LNCaP clone FGC (cell line): Measurements from ENCODE around the gene CKM.
"Not testable (repeated sequence)": the region's sequence is repeated elsewhere in the genome, so short reads cannot be mapped to it uniquely, and the experiment has no call there.

Experiments used
- DNase-seq: peaks from one replicate; pipeline ENCODE4 v3.0.0-alpha.2; 2011; ENCODE audit warnings: low read depth
- H3K4me3 ChIP-seq: 2 replicates; pipeline ENCODE4 v1.5.1; 2011; ENCODE audit warnings: mild to moderate bottlenecking, low read depth, low read length, control low read depth
- TF ChIP-seq, protein P1 (sequence below): IDR thresholded peaks from 2 replicates; pipeline ENCODE4 v1.5.1; 2012; ENCODE audit warnings: mild to moderate bottlenecking; ENCODE audit not compliant: control insufficient read depth, insufficient read depth; ENCODE audit errors: extremely low read depth

The CKM gene

DNA sequence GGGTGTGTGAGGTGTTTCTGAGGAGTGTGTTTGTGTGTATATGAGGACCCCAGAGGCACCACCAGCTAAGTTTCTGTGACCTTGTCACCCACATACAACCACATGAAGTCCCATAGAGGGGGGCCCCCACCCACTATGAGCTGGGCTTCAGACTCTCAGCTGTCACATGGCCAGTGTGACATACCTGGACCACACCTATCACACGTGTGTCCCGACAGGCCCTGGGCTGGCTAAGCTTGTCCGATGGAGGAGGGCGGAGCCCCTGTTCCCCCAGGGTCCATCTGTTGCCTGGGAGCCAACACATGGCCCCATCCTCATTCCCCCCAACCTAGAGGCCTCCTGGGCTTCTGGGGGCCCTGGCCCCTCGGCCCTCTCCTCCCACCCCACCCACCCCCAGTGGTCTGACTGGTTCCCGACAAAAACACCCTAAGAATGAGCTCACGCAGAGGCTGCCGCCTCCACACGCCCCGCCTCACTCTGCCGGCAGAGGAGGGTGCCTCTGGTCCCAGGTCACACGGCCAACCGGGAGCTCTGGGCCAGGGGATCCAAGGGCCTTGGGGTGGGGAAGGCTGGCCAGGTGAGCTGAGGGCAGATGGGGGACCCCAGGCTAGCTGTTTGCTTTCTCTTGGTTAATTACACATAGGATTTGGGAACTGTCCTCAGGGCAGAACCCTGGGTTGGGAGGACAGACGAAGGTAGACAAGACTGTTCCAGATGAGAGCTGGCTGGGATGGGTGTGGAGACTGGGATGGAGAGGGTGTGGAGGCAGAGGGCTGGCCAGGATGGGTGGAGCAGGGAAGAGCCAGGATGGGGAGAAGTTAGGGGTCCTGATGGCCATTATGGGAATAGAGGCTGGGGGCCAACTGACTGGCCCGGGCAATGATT is 22.2 kb upstream of the CKM start:
- TF ChIP-seq, protein P1, sequence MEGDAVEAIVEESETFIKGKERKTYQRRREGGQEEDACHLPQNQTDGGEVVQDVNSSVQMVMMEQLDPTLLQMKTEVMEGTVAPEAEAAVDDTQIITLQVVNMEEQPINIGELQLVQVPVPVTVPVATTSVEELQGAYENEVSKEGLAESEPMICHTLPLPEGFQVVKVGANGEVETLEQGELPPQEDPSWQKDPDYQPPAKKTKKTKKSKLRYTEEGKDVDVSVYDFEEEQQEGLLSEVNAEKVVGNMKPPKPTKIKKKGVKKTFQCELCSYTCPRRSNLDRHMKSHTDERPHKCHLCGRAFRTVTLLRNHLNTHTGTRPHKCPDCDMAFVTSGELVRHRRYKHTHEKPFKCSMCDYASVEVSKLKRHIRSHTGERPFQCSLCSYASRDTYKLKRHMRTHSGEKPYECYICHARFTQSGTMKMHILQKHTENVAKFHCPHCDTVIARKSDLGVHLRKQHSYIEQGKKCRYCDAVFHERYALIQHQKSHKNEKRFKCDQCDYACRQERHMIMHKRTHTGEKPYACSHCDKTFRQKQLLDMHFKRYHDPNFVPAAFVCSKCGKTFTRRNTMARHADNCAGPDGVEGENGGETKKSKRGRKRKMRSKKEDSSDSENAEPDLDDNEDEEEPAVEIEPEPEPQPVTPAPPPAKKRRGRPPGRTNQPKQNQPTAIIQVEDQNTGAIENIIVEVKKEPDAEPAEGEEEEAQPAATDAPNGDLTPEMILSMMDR = no peak
- no peak for DNase-seq
- H3K4me3 ChIP-seq = no peak overlapping the region

GRCh38 chr19:45342911-45343310 is 20.2 kb upstream of the CKM start:
- TF ChIP-seq, protein P1 = no peak
- DNase-seq = no peak

GRCh38 chr19:45340899-45341453 is 18.3 kb upstream of the CKM start:
- DNase-seq = no peak
- H3K4me3 ChIP-seq = peak overlapping the region; percentile 56
- TF ChIP-seq, protein P1 = no peak

More at GRCh38 chr19:45342911-45343310, 20.2 kb upstream of the CKM start:
- no peak overlapping the region for H3K4me3 ChIP-seq

GRCh38 chr19:45340232-45340898 is 17.7 kb upstream of the CKM start, which contains the start of gene KLC3:
Gene KLC3 (plus strand): TSS chr19:45340750. CDS start chr19:45345542, 4,792 bp downstream.
- TF ChIP-seq, protein P1 = no peak
- H3K4me3 ChIP-seq = peak within 1 kb of the TSS; percentile 56
- no peak for DNase-seq

- TF ChIP-seq, protein P1 = no peak
- no peak overlapping the region for H3K4me3 ChIP-seq
- DNase-seq = no peak
Observed at GRCh38 chr19:45339629-45340028, 17.0 kb upstream of the CKM start.

- no peak overlapping the region for H3K4me3 ChIP-seq
- no peak for DNase-seq
- TF ChIP-seq, protein P1 = no peak
Observed at GRCh38 chr19:45336696-45337251, 14.1 kb upstream of the CKM start.

GRCh38 chr19:45334881-45335280 is 12.2 kb upstream of the CKM start:
- not testable (repeated sequence) for H3K4me3 ChIP-seq, DNase-seq
